Mesenteric fat pad (tissue), 1 donor: ENCODE measurements around the gene GRIK1. TPM values are rescaled to one million over a fixed set of nuclear protein-coding genes. Genes with fewer than 3 reads are reported as not detected.

Source experiments
- DNase-seq: peaks from one replicate; pipeline ENCODE4 v3.0.0-alpha.2; 2020; ENCODE audit warnings: low spot score
- total RNA-seq: library from RNA; stranded (reverse); fragmentation: NEBNext Ultra II Directional; extraction: Animal tissue kit (Norgen Biotek cat#: 25700); gene quantifications from one replicate; pipeline ENCODE4 v1.2.1, GENCODE V29; 2021
- donor health status: DM: yes; HTN: yes; CAD: no.

Gene GRIK1
- total RNA-seq, 1 donor from 2014 or later: 0.16 TPM

DNA sequence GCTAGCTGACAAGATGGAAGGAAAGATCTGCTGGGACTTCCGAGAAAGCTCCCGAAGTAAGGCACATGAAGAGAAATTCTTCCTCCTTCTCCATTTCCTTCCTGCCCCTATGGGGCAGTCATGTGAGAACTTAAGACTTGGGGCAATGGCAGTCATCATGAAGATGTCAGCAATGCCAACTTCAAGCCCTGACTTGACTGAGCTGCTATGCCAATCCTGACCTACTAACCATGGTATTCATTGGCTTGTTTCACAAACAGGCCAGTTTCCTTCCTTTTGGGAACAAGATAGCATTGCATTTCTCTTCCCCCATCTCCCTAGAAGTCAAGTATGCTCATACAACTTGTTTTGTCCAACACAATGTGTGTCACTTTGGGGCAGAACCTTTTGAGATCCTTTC is 25.5 kb downstream of the GRIK1 start:
- DNase-seq: no peak

DNA sequence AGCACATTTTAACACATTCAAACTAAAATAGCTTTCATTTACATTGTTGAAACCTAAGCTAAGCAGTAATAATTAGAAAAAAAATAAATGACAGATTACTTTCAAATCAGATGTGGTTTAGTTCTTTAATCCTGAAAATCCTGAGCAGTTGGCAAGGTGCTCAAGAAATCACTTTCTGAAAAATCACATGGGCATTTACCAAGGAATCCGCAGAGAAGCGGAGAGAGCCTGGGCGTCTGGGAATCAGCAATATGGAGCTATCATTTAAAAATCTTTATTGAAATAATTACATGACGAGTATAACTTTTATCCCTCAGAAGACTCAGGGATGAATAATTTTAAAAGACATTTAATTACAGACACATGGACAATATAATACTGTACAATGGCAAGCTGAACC is 30.2 kb downstream of the GRIK1 start:
- no peak for DNase-seq

DNA sequence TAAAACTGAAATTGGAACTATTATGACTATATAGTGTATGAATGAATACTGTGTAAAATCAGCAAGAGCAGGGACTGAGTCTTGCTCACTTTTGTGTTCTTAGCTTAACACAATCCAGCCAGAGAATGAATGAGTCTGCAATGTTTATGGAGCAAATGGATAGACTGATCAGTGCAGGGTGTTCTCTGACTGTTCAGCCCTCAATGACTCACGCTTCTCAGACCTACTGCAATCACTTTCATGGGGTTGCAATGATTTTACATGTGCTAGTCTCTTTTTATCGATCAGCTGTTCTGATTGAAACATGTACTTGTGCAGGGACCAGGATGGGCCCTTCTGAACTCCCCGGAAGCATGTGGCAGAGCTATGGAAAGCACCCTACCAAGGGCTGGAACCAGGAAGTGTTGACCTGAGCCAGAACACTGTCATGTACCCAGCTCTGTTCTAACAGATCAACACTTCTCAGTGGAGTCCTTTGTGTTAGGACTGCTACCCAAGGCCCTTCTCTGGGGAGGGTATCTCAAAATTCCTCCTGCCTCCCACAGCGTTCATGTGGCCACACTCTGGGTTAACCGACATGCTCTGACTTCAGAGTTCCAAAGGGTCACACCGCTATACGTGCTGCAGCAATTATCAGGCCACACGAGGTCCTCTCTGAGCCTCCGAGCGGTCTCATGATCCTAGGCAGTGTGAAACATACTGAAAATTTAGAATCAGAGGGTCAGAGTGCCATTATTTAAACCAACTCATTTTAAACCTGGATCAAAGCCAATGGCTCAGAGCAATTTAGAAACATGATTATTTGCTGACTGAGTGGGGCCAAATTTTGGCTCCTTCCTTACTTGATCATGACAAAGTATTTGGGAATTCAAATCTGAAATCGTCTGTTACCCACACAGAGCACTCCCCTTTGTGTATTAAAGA is 35.2 kb downstream of the GRIK1 start:
- DNase-seq: no peak

DNA sequence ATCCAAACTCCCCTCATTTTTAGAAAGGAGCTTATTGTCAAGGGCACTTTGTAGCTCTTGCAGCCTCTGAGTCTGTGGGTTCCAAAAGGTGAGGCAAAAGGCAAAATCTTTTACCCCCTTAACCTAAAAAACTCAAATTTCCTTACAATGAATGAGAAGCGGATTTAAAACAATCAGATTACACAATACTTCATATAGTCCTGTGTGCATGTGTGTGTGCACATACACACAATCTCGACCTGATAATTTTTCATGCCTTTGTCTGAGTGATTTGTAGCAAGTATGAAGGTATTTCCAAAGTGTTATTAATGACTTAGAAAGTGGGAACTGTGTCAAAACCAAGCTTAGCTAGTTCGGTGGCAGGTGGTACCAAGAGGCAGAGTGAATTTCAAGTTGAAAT is 42.9 kb downstream of the GRIK1 start:
- DNase-seq: no peak

DNA sequence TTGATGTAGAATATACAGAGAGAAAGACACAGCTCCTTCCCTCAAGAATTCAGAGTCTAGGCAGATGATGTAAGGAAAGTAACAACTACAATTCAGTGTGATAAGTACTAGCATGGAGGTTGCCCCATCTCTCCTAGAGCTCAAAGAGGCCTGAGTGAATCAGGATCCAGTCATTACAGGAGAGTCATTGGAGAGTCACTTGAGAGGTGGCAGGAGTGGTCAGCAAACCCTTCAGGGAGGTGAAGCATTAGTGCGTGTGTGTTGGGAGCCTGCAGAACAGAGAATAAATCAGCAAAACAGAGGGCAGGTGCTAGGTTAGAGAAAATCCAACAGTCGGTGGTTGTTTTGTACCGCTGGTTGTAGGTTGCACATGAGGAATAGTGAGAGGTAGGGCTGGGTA is 46.1 kb downstream of the GRIK1 start:
- DNase-seq: no peak

DNA sequence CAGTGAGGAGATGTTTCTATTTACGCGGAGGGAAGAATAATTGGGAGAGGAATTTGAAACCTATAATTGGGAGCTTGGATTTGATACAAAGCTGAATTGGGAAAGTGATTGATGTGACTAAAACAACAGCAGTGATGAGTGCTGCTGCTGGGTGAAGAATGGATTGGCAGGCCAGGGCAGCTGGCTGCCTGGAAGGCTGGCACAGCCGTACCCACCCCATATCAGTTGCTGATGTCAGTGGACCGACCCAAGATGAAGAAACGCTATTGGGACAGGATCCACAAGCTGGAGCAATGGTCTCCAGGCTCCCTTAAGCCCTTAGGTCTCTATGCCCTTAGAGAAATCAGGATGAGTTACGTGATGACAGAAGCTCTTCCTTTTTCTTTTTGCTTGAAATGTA is 47.4 kb downstream of the GRIK1 start:
- DNase-seq: no peak

DNA sequence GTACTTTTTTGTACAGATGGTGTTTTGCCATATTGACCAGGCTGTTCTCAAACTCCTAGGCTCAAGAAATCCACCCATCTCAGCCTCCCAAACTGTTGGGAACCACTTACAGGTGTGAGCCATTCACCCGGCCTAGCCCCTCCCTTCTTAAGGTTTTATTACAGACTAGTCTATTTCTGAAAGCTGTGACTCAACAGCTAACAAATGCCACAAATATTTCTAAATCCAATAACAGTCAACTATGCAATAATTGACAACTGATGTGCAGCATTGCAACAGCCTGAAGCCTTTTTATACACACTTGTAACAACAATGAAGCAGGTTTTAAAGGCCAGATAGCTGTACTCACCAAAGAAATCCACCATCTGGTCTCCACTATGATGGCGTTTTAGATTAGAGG is 51.4 kb downstream of the GRIK1 start:
- DNase-seq: no peak

DNA sequence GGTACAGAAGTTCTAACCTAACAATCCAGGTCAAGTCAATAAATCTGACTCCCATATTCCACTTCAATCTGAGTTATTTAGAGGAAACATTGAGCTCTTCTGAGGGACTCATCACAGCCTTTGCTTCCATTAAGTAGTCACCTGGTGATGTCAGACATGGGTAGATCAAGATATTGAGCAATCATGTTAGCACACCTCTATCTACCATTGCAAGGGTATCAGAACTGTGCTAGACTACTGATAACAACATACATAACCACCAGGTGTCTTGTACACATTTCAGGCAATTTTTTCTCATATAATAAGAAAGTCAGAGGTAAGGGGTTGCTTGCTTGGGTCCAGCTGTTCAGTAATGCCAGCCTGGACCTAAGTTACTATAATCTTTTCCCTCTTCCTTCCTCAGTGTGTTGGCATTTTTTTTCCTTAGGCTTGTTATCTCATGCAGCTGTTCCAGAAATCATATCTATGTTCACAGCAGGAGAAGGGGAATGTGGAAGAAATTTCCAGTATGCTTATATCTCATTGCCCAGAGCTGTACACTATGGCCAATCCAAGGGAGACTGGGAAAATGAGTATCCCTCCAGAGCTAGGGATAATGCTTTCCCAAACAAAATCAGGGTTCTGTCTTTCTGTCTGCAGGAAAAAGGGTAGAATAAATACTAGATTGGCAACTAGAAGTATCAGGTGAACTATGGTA is 52.3 kb downstream of the GRIK1 start:
- no peak for DNase-seq

DNA sequence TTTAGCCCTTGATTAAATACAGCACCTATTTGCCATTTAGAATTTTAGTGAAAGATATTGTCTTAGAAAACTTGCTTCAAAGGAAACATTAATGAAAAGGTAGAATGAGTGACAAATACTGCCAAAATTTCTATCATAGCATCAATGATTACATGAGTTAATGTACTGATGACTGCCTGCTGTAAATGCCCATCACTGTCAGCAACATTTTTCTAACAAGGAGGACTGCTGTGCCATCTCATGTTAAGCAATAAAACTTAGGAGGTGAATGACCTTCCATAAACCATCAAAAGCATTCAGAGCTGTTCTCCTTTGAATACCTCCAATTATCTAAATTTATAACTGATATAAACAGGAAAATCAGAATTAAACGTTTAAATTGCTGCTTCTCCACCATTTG is 54.3 kb downstream of the GRIK1 start:
- DNase-seq: no peak

DNA sequence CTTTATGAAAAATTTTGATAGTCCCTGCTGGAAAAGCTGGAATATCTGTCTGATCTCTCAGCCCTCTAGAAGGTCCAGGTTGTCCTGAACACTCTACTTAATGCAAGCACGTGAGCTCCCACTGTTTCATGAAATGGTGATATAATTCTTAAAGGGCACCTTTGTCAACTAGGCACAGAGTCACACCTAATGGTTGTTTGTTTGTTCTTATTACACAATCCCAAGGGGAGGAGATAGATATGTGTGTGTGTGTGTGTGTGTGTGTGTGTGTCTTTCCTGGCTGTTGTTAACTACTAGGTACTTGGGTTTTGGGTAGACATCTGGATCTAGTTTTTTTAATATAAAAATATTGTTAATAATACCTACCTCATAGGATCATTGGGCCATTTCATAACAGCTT is 63.9 kb downstream of the GRIK1 start:
- DNase-seq: no peak

DNA sequence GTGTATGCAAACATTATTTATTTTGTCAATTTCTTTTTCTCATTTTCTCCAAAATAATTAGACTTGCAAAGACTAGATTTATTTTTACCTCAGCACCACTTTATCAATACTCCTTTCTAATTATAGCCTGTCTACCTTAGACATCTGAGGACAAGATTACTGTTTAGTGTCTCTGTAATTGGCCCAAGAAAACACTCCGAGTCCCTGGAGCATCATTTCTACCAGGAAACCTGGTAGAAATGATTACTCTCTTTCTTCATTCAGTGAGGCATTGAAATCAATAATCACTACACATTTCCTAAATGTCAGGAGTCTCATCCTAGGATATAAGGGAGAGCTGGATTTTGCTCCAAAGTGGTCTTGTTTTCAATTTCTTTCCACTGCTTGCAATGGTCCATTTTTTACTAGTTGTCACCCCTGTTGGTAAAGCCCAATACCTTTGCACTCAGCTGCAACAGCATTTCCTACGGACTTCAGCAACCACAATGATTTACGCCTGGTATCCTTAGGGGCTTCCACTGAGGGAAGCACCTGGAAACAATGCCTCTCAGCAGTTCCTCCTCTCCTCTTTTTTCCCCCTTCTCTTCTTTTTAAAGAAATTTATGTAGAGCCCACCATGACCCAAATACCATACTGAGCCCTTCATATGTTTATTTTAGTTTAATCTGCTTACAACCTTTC is 64.6 kb downstream of the GRIK1 start:
- DNase-seq: no peak

DNA sequence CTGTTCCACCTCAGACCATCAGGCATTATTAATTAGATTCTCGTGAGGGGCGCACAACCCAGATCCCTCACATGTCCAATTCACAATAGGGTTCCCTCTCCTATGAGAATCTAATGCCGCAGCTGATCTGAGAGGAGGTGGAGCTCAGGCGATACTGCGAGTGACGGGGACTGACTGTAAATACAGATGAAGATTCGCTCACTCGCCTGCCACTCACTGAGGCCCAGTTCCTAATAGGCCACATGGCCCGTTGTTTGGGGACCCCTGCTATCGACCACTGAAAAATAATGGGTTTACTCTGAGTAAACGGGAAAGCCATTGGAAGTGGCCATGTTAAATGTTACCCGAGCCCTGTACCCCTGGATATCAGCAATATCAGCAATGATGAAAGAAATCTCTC is 65.9 kb downstream of the GRIK1 start:
- no peak for DNase-seq

DNA sequence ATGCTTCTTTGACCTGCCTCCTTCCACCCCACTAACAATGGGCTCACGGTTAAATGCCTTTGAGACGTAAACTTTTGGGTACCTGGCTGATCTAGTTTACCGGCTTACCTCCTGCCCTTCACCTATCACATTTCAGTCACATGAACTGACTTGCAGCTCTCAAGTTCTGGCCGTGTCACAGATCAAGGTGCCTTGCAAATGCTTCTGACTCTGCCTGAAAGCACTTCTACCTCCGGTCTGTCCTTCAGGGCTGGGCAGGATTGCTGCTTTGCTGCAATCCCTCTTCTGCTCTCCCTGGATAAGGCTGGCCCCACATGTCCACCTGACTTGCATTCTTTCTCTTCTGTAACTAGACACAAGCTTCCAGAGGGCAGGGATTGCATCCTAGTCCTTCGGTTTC is 69.0 kb downstream of the GRIK1 start:
- DNase-seq: no peak

DNA sequence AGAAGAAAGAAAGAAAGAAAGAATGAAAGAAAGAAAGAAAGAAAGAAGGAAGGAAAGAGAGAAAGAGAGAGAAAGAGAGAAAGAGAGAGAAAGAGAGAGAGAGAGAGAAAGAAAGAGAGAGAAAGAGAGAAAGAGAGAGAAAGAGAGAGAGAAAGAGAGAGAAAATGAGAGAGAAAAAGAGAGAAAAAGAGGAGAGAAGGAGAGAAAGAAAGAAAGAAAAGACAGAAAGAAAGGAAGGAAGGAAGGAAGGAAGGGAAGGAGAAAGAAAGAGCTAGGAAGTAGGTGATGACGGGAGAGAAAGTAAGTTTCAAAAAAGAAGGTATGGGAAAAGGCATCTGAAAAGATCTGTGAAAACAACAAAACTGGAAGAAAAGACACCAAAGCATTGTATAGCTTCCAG is 72.0 kb downstream of the GRIK1 start:
- no peak for DNase-seq

DNA sequence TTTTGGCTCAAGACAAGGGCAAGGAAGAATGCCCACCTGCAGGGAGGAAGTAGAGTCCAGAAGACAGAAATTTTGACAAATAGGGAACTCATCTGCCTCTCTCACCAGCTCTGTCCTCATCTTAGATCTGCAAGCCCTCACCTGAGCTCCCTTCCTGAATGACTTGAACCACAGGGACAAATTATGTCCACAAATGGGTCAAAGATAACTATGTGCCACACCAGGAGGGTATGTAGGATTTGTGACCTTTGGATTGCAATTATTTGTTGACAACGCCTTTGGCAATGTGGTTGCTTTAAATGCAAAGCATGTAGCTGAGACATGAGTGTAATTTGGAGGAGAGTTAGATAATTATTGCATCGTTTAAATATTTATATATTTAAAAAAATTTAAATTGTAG is 79.5 kb downstream of the GRIK1 start:
- DNase-seq: no peak

DNA sequence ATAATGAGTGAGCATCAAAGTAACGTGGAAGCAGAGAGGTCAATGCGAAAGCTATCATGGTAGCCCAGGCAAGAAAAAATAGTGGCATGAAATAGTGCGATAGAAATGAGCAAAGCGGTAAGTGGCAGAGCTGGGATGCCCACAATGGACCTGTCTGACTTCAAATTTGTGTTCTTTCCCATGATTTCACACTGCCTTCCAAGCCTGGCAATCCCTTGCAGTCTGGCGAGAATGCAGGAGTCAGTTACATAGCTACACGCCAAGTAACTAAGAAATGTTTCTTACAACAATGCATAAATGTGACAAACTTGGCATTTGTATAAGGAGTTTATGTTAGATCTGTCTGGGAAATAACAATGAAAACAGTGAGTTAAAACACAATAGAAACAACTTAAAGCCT is 82.6 kb downstream of the GRIK1 start:
- no peak for DNase-seq

DNA sequence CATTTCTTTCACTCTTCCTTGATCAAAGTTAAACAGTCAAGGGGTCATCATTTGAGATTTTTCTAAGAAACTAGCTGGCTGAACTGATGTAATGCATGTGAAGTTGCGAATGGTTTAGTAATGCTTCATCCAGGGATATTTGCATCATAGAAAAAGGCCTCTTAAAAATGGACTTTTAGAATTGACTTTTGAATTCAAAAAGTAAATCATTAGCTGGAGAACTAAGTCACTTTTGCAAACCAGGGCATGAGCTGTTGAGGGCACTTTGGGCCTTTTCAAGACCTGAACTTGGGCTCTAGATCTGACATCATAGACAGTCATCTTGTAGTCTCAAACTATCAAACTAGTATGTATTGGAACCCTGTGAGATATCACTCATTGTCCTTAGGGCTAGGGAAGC is 85.0 kb downstream of the GRIK1 start:
- DNase-seq: no peak

DNA sequence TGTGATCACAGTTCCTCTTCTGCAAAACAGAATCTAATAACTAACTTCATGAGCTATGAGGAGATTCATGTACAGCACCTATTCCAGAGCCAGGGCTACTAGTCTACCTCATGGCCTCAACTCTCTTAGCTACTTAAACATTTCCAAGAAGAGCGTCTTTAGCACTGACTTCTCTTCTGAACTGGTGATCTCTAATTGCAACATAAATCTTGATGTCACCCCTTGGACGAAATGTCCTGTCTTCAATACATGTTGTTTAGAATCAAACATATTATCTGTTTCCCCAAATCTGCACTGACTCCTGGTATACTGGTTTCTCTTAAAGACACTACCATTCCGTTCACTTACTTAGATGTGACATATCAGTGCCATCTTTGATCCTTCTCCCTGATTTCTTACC is 88.2 kb downstream of the GRIK1 start:
- DNase-seq: no peak

DNA sequence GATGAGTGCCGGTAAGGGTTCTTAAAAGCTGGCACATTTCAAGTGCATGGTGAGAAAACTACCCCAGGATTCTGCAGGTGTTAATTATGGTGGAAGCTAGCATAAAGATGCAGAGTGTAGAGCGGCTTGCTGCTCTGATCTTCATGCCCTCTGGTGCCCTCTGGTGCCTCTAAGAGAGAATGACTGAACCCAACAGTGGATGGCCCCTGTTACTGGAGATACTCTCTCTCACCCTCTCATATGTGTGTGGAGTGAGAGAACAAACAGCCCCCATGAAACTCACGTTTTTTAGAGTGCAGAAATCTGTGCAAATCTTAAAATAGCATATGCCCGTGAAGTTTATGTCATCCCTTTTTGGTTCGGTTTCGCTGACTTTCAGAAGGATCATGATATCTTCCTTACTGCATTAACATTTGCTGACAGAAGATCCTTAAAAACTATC is 90.0 kb downstream of the GRIK1 start:
- DNase-seq: no peak

DNA sequence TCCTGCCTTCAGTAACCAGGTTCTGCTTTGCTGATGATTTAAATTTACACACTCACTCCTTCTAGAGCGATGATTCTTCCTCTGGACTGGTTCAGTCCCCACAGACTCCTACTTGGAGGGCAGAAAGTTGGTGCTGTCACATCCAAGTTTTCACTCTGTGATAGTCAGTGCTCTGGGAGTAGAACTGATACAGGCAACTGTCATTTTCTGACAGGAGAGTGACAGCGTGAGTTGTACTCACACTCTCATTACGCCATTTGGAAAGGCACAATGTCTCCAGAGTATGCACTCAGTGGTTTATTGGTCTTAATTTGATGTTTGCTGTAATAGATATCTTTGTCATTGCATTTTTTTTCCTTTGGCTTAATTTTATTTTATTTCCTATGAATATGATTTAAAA is 96.0 kb downstream of the GRIK1 start:
- no peak for DNase-seq

DNA sequence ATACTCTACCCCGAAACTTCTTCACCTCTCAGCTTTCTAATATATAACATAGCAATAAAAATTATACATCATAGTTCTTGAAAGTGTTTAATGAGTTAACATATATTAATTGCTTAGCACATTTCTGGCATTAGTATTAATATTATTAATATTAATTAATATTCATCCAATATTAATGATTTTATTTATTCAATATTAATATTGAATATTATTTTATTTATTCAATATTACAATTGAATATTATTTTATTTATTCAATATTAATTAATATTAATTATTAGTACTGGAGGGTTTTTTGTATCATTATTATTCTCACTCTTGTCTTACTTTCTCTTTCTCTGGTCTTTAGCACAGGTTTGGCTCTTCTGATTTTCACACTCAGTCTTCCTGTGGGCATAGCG is 105.2 kb downstream of the GRIK1 start:
- no peak for DNase-seq

DNA sequence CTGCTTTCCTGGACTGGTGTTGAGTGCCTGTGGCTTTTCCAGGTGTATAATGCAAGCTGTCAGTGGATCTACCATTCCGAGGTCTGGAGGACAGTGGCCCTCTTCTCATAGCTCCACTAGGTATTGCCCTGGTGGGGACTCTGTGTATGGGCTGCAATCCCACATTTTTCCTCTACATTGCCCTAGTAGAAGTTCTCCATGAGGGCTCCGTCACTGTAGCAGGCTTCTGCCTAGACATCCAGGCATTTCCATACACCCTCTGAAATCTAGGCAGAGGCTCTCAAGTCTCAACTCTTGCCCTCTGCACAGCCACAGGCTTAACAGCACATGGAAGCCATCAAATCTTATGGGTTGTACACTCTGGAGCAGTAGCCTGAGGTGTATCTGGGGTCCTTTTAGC is 107.6 kb downstream of the GRIK1 start:
- no peak for DNase-seq
